Measurements from ENCODE around the gene CCN5.

Gene CCN5

GRCh38 chr20:44730441-44730840, 15.3 kb downstream of the CCN5 start:
- DNase-seq (ENCODE audit: low read depth): peak; percentile 86
- TF ChIP-seq, protein P1, sequence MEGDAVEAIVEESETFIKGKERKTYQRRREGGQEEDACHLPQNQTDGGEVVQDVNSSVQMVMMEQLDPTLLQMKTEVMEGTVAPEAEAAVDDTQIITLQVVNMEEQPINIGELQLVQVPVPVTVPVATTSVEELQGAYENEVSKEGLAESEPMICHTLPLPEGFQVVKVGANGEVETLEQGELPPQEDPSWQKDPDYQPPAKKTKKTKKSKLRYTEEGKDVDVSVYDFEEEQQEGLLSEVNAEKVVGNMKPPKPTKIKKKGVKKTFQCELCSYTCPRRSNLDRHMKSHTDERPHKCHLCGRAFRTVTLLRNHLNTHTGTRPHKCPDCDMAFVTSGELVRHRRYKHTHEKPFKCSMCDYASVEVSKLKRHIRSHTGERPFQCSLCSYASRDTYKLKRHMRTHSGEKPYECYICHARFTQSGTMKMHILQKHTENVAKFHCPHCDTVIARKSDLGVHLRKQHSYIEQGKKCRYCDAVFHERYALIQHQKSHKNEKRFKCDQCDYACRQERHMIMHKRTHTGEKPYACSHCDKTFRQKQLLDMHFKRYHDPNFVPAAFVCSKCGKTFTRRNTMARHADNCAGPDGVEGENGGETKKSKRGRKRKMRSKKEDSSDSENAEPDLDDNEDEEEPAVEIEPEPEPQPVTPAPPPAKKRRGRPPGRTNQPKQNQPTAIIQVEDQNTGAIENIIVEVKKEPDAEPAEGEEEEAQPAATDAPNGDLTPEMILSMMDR (IDR thresholded peaks at IDR 0.05; ENCODE audit: low read length, missing control alignments): no peak
- no peak overlapping the region for H3K4me3 ChIP-seq (replicated peaks; ENCODE audit: low read depth, low read length)

DNA sequence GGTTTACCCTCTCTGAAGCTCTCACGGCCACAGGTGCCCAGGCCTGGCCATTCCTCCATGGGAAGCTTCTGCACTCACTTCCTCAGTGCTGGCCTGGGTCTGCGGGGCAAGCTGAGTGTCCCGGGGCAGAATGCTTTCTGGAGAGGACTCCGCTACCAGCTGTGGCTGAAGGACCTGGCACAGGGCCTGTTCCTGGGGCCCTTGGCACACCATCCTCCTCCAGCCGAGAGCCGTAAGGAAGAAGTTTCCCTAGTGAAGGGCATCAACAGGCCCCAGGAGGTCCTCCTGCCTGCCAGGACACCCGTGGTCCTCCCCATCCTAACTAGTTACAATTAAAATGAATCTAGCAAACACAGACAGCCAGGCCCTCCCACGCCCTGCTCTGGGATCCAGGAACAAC, 16.5 kb downstream of the CCN5 start:
- no peak overlapping the region for H3K4me3 ChIP-seq (replicated peaks; ENCODE audit: low read depth, low read length)
- no peak for DNase-seq (ENCODE audit: low read depth)
- TF ChIP-seq, protein P1 (IDR thresholded peaks at IDR 0.05; ENCODE audit: low read length, missing control alignments): no peak

GRCh38 chr20:44732327-44732726, 17.2 kb downstream of the CCN5 start:
- TF ChIP-seq, protein P1 (IDR thresholded peaks at IDR 0.05; ENCODE audit: low read length, missing control alignments): no peak
- no peak for DNase-seq (ENCODE audit: low read depth)
- H3K4me3 ChIP-seq (replicated peaks; ENCODE audit: low read depth, low read length): no peak overlapping the region

- no peak overlapping the region for H3K4me3 ChIP-seq (replicated peaks; ENCODE audit: low read depth, low read length)
- TF ChIP-seq, protein P1 (IDR thresholded peaks at IDR 0.05; ENCODE audit: low read length, missing control alignments): peak; percentile 98
- peak; percentile 81 for DNase-seq (ENCODE audit: low read depth)
Measured at GRCh38 chr20:44733341-44734069, 18.3 kb downstream of the CCN5 start.

- TF ChIP-seq, protein P1 (IDR thresholded peaks at IDR 0.05; ENCODE audit: low read length, missing control alignments): peak; percentile 23
- peak; percentile 80 for DNase-seq (ENCODE audit: low read depth)
Measured at GRCh38 chr20:44734938-44735337, 19.8 kb downstream of the CCN5 start.

DNA sequence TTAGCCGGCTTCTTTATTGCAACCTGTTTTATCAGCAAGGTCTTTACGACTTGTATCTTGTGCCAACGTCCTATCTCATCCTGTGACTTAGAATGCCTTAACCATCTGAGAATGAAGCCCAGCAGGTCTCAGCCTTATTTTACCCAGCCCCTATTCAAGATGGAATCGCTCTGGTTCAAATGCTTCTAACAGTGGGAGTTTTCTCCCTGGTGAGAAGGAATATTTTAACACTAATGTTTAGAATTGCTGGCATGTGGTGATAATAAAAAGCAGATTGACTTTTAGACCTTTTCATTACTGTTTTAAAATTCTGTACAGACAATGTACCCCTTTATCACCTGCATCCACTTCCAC, 20.6 kb downstream of the CCN5 start:
- TF ChIP-seq, protein P1 (IDR thresholded peaks at IDR 0.05; ENCODE audit: low read length, missing control alignments): no peak
- no peak for DNase-seq (ENCODE audit: low read depth)
- no peak overlapping the region for H3K4me3 ChIP-seq (replicated peaks; ENCODE audit: low read depth, low read length)

More at GRCh38 chr20:44734938-44735337, 19.8 kb downstream of the CCN5 start:
- H3K4me3 ChIP-seq (replicated peaks; ENCODE audit: low read depth, low read length): no peak overlapping the region
